Stimulated activated CD4-positive, alpha-beta T cell treated with anti-CD3 and anti-CD28 coated beads, Interleukin-4, amount 100 ng/mL, for 1 hour (primary cell): Measurements from ENCODE around the gene MRPS25.
"Not testable (repeated sequence)": the region's sequence is repeated elsewhere in the genome, so short reads cannot be mapped to it uniquely, and the experiment has no call there.

Source experiments
- DNase-seq: peaks from one replicate; pipeline ENCODE4 v3.0.0-alpha.2; 2020

MRPS25 gene

DNA sequence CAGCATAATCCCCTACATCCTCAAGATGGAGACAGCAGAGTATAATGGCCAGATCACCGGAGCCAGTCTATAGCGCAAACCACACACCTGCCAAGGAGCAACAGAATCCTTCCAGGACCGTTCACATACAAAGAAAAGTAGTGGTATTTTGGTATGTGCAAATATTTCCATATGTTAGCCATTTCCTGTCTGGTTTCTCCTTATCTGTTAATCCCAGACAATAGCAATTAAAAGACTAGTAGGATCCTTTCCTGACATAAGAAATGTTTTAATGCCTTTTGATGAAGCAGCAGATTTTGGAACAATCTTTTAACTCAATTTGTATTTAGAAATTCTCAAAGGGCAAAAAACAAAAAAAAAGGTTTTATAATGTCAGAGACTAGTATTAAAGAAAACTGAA lies 22.2 kb downstream of the MRPS25 start:
- DNase-seq, result no peak

DNA sequence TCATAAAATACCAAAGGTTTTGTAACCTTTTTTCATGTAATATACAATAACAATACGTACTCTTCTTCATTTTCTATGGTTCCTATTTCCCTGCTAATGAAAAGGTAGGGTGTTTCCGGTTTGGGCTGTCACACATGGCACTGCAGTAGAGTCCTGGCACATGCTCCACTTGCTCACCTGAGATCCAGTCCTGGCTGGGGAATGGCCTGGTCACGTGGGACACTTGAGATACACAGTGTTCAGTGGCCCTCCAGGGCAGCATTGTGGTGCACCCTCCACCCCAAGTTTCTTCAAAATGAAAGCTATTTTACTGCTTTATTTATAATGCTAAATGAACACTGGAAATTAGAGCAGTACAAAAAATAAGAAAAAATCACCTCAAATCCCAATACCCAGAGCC lies 23.2 kb downstream of the MRPS25 start:
- DNase-seq, result no peak

DNA sequence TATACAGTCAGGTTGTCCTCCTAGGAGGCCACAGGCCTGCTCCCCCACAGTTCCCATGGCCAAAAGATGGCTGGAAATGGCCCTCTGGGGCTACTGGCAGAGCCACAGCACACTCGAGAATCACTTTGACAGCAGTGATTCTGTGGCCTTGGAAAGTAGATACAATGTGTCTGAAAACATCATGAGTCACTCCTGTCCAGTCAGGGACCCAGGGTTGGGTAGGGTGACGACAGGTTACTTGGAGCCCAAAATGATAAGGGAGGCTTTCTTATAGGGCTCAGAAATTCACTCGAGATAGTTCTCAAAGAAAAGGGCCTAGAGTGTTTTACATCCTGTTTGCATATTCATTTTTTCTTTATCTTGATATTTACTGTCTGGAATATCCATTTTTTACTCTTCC lies 24.3 kb downstream of the MRPS25 start:
- no peak for DNase-seq

DNA sequence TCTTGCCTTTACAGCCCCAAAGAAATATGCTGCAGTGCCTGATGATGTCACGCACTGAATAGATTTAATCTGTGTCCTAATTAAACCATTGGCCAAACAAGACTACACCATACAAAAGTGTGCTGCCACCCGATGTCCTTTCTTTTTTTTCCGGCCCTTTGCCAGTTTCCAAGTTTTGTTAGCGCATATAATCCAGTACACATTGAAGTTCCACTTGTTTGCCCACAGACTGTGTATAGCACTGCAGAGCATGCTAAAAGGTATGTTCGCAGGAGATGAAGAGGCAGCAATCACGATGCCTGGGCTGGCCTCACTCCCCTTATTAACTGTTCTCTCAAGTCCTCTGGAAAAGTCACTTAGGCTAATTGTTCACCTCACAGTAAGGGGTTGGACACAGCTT lies 26.8 kb downstream of the MRPS25 start:
- no peak for DNase-seq

DNA sequence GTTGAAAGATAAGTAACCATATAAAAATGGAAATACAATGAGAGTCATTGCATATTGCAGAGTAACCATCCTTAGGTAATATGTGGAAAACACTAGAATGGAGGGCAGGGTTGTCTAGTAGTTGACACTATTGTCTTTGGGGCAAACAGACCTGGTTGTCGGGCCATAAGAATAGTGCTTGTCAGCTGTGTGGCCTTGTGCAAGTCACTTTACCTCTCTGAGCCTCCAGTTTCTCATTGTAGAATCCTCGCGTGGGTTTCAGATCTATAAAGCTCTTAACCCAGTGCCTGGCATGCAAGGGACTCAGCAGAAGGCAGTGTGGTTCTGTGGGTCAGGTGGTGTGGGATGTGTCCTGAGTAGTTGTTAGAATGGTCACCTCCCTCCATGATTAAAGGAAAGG lies 32.0 kb downstream of the MRPS25 start:
- no peak for DNase-seq

DNA sequence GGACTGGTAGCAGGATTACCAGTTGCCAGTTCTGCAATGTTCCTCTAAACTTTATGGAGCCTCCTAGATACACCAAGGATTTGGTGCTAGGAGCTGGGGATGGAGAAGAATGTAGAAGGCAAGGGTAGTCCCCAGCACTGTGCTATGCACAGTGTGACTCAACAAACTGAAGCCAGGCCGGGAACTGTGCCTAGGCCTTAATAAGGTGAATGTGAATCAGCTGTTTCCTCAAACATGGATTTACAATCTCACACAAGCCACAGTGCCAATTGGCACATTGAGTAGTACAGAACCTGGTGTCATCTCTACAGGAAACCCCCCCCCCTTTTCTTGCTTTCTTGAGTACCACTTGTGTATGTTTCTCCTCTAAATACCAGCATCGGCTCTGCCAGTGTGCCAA lies 32.5 kb downstream of the MRPS25 start:
- no peak for DNase-seq

DNA sequence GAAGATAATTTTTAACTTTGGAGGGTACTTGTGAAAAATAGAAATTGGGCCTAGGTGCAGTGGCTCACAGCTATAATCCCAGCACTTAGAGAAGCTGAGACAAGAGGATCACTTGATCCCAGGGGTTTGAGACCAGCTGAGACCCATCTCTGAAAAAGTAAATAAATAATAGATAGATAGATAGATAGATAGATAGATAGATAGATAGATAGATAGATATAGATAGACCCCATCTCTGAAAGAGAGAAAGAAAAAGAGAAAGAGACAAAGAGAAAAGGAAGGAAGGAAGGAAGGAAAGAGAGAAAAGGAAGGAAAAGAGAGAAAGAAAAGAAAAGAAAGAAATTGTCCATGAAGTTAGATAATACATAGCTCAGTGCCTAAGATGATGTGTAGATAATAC lies 35.5 kb downstream of the MRPS25 start:
- DNase-seq, result no peak

DNA sequence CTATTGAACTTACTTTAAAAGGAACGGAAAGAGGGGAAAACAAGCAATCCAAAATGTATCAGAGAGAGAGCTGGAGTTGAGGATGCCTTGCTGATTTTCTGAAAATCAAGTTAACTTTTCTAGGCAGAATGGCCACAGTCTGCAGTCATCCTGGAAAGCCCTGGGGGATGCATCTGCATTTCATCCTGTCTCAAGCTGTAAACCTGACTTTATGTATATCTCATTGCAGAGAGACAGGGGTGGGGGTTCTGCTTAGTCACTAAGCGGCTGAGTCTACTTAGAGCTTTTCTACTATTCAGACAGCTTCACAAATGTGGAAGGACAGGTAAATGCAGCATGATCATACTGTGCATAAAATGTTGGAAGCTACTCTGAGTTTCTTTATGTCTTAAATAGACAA lies 41.4 kb downstream of the MRPS25 start:
- no peak for DNase-seq

DNA sequence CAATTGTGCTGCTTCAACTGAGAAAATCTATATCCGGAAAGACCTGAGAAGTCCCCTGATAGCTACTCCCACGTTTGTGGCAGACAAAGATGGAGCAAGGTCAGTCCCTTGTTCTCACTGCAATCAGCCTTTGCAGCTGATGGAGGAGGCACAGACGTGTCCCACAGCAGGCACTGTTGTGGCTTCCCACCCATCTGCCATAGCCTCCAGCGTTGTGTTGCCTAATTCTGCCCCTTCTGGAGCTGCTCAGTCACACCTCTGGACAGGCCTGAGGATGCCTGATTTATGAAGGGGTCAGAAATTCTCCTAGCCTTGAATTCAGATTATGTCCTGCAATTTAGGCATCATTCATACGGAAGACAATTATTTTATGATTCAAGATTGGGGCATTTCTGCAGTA lies 41.9 kb downstream of the MRPS25 start:
- DNase-seq, result no peak

DNA sequence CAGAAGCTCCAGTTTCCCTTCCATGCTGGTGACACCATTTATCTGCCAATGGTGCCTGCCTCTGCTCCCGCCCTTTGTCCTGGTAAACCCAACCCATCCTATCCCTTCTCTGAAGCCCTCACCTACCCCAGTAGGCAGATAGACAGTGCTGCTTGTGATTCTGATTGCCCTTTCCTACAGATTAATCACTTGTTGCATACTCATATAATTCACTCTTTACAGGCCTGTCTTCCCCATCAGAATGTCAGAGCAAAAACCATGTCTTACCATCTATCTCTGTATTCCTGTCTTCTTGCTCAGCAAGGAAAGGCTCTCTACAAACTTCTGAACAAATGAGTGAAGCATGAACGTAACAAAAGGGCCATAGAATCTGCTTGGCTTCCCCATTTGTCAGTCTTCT lies 47.9 kb downstream of the MRPS25 start:
- DNase-seq, result no peak

DNA sequence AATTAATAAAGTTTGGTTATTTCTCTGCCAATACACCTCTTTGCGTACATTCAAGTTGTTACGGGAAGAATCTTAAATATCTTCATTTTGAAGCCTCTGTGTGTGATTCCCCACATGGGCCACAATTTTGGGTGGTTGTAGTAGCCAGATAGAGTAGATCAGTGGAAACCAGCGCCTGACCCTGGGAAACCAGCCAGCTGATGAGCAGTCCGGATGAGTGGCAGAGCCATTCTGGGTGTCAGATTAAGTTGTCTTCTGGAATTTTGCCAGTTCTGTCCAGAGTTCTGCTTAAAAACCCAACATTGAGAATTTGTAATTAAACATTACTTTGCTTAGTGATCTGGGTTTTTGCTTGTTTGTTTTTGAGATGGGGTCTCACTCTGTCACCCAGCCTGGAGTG lies 49.7 kb downstream of the MRPS25 start:
- DNase-seq, result no peak

DNA sequence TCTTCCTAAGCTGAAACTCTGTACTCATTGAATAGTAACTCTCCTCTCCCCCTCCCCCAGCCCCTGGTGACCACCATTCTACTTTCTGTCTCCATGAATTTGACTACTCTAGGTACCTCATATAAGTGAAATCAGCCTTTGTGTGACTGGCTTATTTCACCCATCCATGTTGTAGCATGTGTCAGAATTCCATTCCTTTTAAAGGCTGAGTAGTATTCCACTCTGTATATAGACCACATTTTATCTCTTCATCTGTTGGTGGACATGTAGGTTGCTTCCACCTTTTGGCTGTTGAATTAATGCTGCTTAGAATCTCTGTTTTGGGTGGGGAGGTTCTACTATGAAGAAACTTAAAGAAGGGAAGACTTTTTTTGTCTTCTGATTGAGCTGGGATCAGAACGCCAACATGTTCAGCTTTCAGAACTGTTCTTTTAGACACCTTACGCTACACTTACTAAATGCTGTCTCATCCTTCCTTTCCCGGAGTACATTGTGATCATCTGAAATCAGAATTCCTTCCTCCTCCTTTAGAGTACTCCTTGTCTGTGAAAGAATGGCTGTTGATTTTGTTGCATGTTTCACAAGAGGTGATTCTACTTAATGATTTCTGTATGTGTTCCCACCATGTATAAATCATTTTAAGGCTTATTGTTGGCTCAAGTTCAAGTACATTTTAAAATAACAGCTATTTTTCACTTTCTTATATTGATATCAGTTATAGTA lies 50.3 kb downstream of the MRPS25 start:
- DNase-seq, result no peak

DNA sequence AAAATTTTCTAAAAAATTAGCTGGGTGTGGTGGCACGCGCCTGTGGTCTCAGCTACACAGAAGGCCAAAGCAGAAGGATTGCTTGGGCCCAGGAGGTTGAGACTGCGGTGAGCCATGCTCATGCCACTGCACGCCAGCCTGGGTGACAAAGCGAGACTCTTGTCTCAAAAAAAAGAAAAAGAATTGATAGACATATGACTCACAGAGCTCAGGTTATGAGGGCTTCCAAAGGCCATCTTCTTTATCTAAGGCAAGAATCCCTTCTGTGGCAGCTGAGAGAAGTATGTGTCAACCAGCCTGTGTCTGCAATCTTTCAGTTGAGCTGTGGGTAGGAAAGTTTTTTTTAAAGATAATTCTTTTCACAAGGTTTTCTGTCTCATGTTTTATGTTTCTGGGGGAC lies 53.9 kb downstream of the MRPS25 start:
- no peak for DNase-seq

DNA sequence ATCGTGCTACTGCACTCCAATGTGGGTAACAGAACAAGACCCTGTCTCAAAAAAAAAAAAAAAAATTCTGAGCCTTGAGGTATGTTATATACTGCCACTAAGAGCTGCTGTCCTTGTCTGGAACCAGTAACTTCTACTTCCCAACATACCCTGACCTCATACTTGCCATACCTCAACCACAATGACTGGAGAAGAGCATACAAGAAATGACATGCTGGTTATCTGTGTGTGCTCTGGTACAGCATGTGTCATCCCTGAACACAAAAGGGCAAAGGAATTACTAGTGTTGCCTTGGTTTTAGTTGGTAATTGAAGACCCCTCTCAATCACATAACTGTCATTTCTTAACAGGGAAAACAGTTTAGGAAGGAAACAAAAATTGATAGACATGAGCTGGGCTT lies 54.5 kb downstream of the MRPS25 start:
- no peak for DNase-seq

DNA sequence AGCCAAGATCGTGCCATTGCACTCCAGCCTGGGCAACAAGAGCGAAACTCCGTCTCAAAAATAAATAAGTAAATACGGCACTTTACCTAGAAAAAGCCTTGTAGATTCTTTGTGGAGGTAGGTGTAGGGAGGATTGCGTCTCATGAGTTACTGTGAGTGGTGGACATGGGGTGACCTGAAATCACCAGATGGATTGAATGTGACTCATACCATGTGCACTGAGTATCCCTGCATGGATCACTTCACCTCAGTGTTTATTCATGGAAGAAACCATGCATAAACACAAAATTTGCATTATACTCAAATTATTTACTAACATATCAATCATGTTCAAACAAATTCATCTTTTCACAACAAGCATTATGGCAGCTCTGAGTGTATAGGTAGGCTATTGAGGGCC lies 55.9 kb downstream of the MRPS25 start:
- DNase-seq, result no peak

DNA sequence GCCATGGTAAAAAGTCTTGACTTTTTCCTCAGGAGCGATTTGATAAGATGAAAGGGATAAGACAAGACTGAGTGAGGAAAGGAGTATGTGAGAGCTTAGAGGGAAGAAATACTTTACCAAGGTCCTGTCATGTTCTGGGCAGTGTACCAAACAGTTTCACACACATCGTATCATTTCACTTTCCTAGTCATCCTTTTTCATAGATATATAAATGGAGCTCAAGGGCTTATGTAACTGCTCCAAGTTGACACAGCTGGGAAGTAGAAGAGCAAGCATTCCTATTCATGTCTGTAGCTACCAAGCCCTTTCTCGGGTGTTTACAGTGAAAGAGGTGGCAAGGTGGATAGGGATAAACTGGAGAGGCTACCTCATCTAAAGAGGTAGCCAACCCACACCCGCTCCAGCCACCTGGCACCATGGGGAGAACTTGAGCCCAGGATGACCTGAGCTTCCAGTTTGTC lies 57.4 kb downstream of the MRPS25 start:
- no peak for DNase-seq

DNA sequence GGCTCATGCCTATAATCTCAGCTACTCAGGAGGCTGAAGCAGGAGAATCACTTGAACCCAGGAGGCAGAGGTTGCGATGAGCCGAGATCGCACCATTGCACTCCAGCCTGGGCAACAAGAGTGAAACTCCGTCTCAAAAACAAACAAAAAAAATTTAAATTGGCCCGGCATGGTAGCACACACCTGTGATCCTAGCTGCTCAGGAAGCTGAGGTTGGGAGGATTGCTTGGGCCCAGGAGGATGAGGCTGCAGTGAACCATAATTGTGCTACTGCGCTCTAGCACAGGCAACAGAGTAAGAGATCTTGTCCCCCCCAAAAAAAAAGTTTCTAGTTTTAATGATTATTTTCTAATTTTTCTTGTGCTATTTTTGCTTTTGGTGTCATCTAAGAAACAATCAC lies 65.9 kb downstream of the MRPS25 start:
- not testable (repeated sequence) for DNase-seq
